Large intestine (tissue), 3 donors: ENCODE measurements around the gene TMEM52B. TPM values are rescaled to one million over a fixed set of nuclear protein-coding genes. Genes with fewer than 3 reads are reported as not detected.
"Not testable (repeated sequence)": the region's sequence is repeated elsewhere in the genome, so short reads cannot be mapped to it uniquely, and the experiment has no call there.

Experiments
- DNase-seq, 2 donors: peaks; one replicate each; pipeline versions ENCODE4 v3.0.0 to v3.0.0-alpha.2; 2013
- H3K27ac ChIP-seq: one replicate; pipeline ENCODE4 v1.5.1; 2013; ENCODE audit warnings: low read length
- H3K27me3 ChIP-seq: 2 replicates; pipeline ENCODE4 v1.6.1; 2013; ENCODE audit warnings: low read length; ENCODE audit not compliant: control insufficient read depth, insufficient read depth
- H3K36me3 ChIP-seq: 2 replicates; pipeline ENCODE4 v1.6.1; 2013; ENCODE audit warnings: low read length; ENCODE audit not compliant: control insufficient read depth, insufficient read depth
- H3K4me1 ChIP-seq: one replicate; pipeline ENCODE4 v1.6.1; 2013; ENCODE audit warnings: low read length; ENCODE audit not compliant: control insufficient read depth, insufficient read depth
- H3K4me3 ChIP-seq: one replicate; pipeline ENCODE4 v1.5.1; 2013; ENCODE audit warnings: low read length
- H3K9me3 ChIP-seq: one replicate; pipeline ENCODE4 v1.6.1; 2013; ENCODE audit warnings: mild to moderate bottlenecking, low read depth, low read length, moderate library complexity; ENCODE audit not compliant: control insufficient read depth
- WGBS: methylation state at CpG from one replicate; pipeline ENCODE4 v1.1.5; 2013; ENCODE audit warnings: low lambda C conversion rate; ENCODE audit not compliant: insufficient coverage; 5-methylcytosine and 5-hydroxymethylcytosine counted together
- polyA plus RNA-seq: library from polyadenylated mRNA; unstranded; fragments of 120-200 nt; gene quantifications from one replicate; pipeline ENCODE4 v1.2.1, GENCODE V29; 2013

Gene TMEM52B
- polyA plus RNA-seq, 1 donor = 1.3 TPM

DNA sequence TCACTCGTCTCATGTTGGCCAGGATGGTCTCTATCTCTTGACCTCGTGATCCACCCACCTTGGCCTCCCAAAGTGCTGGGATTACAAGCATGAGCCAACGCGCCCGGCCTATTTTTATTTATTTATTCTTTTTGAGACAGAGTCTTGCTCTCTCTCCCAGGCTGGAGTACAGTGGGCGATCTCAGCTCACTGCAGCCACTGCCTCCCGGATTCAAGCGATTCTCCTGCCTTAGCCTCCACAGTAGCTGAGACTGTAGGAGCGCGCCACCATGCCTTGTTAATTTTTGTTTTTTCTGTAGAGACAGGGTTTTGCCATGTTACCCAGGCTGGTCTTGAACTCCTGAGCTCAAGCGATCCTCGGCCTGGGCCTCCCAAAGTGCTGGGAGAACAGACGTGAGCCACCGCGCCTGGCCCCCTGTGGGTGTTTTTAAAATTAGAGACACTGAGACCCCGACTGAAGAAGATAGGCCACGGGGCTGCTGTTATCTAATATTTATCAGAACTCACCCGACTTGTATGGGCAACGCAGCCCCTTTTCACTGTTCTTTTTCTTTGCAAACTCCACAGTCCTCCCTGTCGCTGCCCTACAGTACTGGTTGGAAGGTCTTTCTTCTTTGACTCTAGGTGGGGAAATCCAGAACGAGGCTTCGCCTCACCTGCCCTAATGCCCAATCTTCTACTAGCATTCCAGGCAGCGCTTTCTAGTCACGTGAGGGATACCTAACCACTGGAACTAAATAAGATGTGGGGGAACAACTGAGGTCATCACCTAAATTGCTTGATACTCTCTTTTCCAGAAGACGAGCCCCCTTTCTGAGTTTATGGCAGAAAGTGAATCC, 32.5 kb downstream of the TMEM52B start:
- DNase-seq = no peak
- peak overlapping the region; percentile 99 for H3K27ac ChIP-seq
- H3K36me3 ChIP-seq = no peaks in the 10 kb centered on the region
- H3K27me3 ChIP-seq = no peaks in the 10 kb centered on the region
- WGBS = 100% methylated on average over 2 of the region's 25 CpGs
- peaks cover 12% of the 10 kb centered on the region for H3K4me1 ChIP-seq
- no peak overlapping the region for H3K4me3 ChIP-seq
- H3K9me3 ChIP-seq = no peaks in the 10 kb centered on the region

- Histone ChIP-seq H3K36me3 (no peaks in the 10 kb centered on the region), H3K9me3 (no peaks in the 10 kb centered on the region), H3K27me3 (no peaks in the 10 kb centered on the region), H3K27ac (peak overlapping the region; percentile 99), H3K4me1 (peaks cover 12% of the 10 kb centered on the region), H3K4me3 (peak overlapping the region; percentile 89)
- DNase-seq = peak; percentile 99 to 100
- WGBS = no CpG with 5 or more reads among the region's 40 CpGs
Measured at GRCh38 chr12:10211940-10212738, 33.3 kb downstream of the TMEM52B start.

GRCh38 chr12:10212739-10213131, 33.9 kb downstream of the TMEM52B start, which contains the start of gene GABARAPL1:
TSS of gene GABARAPL1 (plus strand) at chr12:10212877. CDS start at chr12:10213130, 253 bp downstream.
- H3K27ac ChIP-seq = peak within 1 kb of the TSS; percentile 99
- peak within 1 kb of the TSS; percentile 89 for H3K4me3 ChIP-seq
- H3K4me1 ChIP-seq = peaks cover 12% of the 10 kb centered on the region
- H3K9me3 ChIP-seq = no peaks in the 10 kb centered on the region
- no peaks in the 10 kb centered on the region for H3K27me3 ChIP-seq
- peak; percentile 65 to 85 for DNase-seq
- H3K36me3 ChIP-seq = no peaks in the 10 kb centered on the region
- no CpG with 5 or more reads among the region's 35 CpGs for WGBS

- WGBS = no CpG with 5 or more reads among the region's 47 CpGs
- H3K36me3 ChIP-seq = peaks cover 3% of the 10 kb centered on the region
- peak overlapping the region; percentile 89 for H3K4me3 ChIP-seq
- no peaks in the 10 kb centered on the region for H3K27me3 ChIP-seq
- H3K27ac ChIP-seq = peak overlapping the region; percentile 99
- peak; percentile 68 to 87 for DNase-seq
- peaks cover 12% of the 10 kb centered on the region for H3K4me1 ChIP-seq
- H3K9me3 ChIP-seq = no peaks in the 10 kb centered on the region
Measured at GRCh38 chr12:10213168-10214135, 34.6 kb downstream of the TMEM52B start.

DNA sequence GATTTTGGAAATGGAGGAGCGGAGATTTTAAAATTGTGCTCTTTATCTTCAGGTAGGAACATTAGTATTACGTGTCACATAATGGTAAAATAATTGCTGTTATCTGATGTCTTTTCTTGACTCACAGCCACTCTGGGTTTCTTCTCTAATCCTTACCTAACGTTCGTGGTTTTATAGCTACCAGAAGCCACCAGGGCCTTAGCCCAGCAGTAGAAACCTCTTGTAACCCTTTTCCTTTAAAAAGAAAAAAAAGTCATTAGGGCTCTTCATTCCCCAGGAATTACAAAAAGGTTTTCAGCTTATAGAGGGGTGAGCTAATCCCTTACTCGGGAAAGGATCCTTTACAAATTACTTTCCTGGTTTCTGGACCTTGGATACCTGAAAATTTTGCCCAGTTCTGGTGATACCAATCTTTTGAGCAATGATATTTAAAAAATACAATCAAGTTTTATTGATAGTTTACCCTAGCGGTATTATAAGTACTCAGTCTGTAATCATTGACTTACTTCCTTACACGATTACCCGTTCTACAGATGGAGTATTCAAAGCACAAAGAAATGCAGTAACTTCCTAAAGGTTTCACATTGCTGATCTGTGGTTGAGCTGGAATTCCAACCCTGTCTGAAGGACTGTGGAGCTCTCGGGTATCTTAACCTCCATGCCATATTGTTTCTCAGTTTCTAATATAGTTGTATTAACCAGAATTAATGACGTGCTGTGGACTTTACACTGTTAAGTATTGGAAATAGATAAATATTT, 35.5 kb downstream of the TMEM52B start:
- Histone ChIP-seq H3K4me1 (peaks cover 12% of the 10 kb centered on the region), H3K9me3 (no peaks in the 10 kb centered on the region), H3K27me3 (no peaks in the 10 kb centered on the region), H3K4me3 (peak overlapping the region; percentile 89), H3K27ac (peak overlapping the region; percentile 99), H3K36me3 (peaks cover 8% of the 10 kb centered on the region)
- 41% methylated on average over 3 of the region's 10 CpGs for WGBS
- peak; percentile 33 to 64 for DNase-seq

GRCh38 chr12:10214895-10215267, 36.0 kb downstream of the TMEM52B start:
- Histone ChIP-seq H3K36me3 (peaks cover 14% of the 10 kb centered on the region), H3K27me3 (no peaks in the 10 kb centered on the region), H3K9me3 (no peaks in the 10 kb centered on the region), H3K4me3 (no peak overlapping the region), H3K4me1 (peaks cover 12% of the 10 kb centered on the region), H3K27ac (peak overlapping the region; percentile 99)
- no CpG with 5 or more reads among the region's 3 CpGs for WGBS
- DNase-seq = no peak

DNA sequence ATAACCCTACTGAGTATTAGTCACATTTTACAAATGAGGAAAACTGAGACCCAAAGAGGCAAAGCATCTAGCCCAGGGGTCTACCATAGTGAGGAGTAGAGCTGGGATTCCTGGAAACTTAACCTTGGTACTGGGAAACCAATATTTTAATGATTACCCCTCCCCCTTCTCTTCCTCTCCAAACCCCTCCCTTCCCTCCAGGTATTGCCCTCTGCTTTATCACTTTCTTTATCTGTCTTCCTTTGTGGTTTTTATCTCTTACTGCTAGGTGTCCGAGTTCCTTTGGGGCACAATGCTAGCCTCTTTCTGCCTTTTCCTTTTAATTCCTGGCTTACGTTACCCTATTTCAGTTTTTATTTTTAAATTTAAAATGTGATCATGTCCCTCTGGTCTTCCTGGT, 36.6 kb downstream of the TMEM52B start:
- DNase-seq = no peak
- Histone ChIP-seq H3K4me3 (no peak overlapping the region), H3K36me3 (peaks cover 18% of the 10 kb centered on the region), H3K27me3 (no peaks in the 10 kb centered on the region), H3K27ac (no peak overlapping the region), H3K9me3 (no peaks in the 10 kb centered on the region), H3K4me1 (peaks cover 12% of the 10 kb centered on the region)
- WGBS = 56% methylated on average over 2 of the region's 2 CpGs

- no CpG with 5 or more reads among the region's 13 CpGs for WGBS
- H3K4me1 ChIP-seq = peaks cover 12% of the 10 kb centered on the region
- DNase-seq, H3K27ac ChIP-seq, H3K9me3 ChIP-seq, H3K27me3 ChIP-seq, H3K4me3 ChIP-seq: not testable (repeated sequence)
- peaks cover 23% of the 10 kb centered on the region for H3K36me3 ChIP-seq
Measured at GRCh38 chr12:10215946-10216345, 37.1 kb downstream of the TMEM52B start.

- no peak for DNase-seq
- Histone ChIP-seq H3K9me3 (no peaks in the 10 kb centered on the region), H3K4me1 (peaks cover 12% of the 10 kb centered on the region), H3K4me3 (no peak overlapping the region), H3K27ac (no peak overlapping the region), H3K36me3 (peaks cover 35% of the 10 kb centered on the region), H3K27me3 (no peaks in the 10 kb centered on the region)
- WGBS = no CpG with 5 or more reads among the region's 6 CpGs
Measured at GRCh38 chr12:10218021-10218420, 39.2 kb downstream of the TMEM52B start.
